RWPE1 (cell line): ENCODE measurements around the gene JADE2.
A peak's percentile ranks its signal among the peaks of the same experiment; 100 is the strongest.

ENCODE experiments used
- CTCF ChIA-PET: fragments of 350-600 bp; sonication (Branson Sonifier 250); formaldehyde crosslinking; extraction: SDS; loops from one replicate; lab custom pipeline; 2021; lab: Yijun Ruan, JAX
- POLR2A ChIA-PET: fragments of 400-600 bp; formaldehyde crosslinking; extraction: SDS; loops from one replicate; lab custom pipeline; 2020; ENCODE audit warnings: antibody characterized with exemption; ENCODE audit not compliant: low non-redundant PET; lab: Yijun Ruan, JAX
- DNase-seq: peaks from one replicate; pipeline ENCODE4 v3.0.0; 2012; ENCODE audit warnings: low spot score
- H3K27ac ChIP-seq: fragments of 450-650 bp; 2 replicates; pipeline ENCODE4 v1.5.1; 2017
- CTCF ChIP-seq: fragments of 450-650 bp; conservative IDR thresholded peaks from 2 replicates; pipeline ENCODE4 v1.5.1; 2017; ENCODE audit warnings: low read depth, mild to moderate bottlenecking

JADE2 gene

GRCh38 chr5:134565791-134566740 lies 40.6 kb downstream of the JADE2 start:
- CTCF ChIA-PET: interaction anchor here (0.6 to 1.0 kb wide), 3 partner anchors 11 to 482 kb away, joined by 3 to 4 read pairs (median 3); no protein-coding TSS in a partner anchor
- POLR2A ChIA-PET: no interaction called here

DNA sequence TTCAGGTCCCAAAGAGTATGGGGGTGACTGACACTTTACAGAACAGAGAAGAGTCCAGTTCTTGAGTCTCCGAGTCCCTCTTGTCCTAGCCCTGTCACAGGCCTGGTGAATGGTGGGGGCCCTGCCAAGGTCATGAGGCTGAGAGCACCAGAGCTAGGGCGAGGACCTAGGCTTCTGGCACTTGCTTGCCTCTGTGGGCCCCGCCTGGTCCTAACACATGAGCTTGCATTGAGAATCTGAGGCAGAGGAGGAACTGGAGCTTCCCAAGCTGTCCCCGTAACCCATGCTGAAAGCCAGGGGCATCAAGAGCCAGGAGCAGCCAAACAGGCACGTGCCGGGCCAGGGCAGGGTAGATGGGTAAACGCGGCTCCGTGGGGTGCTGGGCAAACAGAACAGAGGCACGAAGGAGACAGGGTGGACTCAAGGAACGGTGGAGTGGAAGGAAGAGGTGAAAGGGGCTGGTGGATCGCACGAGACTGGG lies 41.3 kb downstream of the JADE2 start:
- peak overlapping the region; percentile 59 for H3K27ac ChIP-seq
- POLR2A ChIA-PET: no interaction called here
- DNase-seq: no peak
- CTCF ChIA-PET: interaction anchor here (1.0 kb wide), 1 partner anchor 10 kb away, joined by 4 read pairs; no protein-coding TSS in a partner anchor
- no peak for TF ChIP-seq CTCF

More at GRCh38 chr5:134565791-134566740, 40.6 kb downstream of the JADE2 start:
- H3K27ac ChIP-seq: peak overlapping the region; percentile 59
- DNase-seq: no peak
- TF ChIP-seq CTCF: no peak

DNA sequence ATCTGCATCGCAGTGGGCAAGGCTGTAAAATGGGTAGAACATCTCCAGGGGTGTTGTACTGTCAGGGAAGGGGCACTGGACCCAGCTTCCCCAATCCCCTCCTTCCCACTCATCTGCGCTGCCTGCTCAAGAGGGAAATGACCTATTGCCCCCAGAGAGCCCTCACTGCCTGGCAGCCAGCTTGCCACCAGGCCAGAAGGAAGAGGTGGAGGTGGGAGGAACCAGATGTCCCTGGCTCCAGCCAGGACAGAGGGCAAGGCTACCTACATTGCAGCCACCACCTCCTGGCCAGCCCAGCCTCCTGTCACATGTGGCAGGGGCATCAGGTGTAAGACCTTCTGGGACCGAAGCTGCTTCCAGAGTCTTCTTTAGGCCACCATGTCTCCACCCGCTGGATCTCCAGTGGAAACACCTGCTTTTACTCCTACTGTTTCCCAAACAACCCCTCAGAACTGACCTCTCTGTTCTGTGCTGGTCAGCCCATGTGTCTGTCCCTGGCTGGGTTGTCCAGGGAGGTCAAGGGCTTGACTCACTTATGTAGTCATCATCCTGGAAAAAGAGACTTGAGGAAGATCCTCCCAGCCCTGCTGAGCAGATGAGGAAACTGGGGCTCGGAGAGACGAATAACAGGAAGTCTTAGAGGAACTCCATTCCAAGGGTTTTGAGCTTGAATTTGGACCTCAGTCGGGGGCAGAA lies 42.3 kb downstream of the JADE2 start:
- CTCF ChIA-PET: interaction anchor here (0.6 to 1.0 kb wide), 4 partner anchors 9 to 278 kb away, joined by 3 to 6 read pairs (median 4); no protein-coding TSS in a partner anchor

DNA sequence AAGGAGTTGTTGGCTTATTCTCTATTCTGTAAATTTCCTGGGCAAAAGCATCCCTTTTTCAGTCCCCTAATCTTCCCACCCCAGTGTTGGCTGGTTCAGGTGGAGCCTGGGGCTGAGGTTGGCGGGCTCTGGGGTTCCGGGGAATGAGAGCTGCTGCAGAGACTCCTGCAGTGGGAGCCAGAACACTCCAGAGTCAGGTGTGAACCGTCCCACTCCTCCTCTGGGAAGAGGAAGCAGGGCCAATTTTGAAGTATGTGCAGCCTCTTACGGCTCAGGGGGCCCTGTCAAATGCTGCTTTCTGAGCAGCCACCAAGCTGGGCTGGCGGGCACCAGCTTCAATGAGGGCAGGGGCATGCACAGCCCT lies 42.8 kb downstream of the JADE2 start:
- no peak for TF ChIP-seq CTCF
- ChIA-PET POLR2A (interaction anchor here (0.7 kb wide), 1 partner anchor 25 kb away, joined by 4 read pairs; no protein-coding TSS in a partner anchor), CTCF (interaction anchor here (0.6 to 1.0 kb wide), 4 partner anchors 9 to 278 kb away, joined by 3 to 6 read pairs (median 4); no protein-coding TSS in a partner anchor)
- H3K27ac ChIP-seq: peak overlapping the region; percentile 59
- no peak for DNase-seq

More for the DNA sequence above, 42.3 kb downstream of the JADE2 start:
- no peak for DNase-seq
- peak overlapping the region; percentile 59 for H3K27ac ChIP-seq
- POLR2A ChIA-PET: no interaction called here
- no peak for TF ChIP-seq CTCF

- ChIA-PET POLR2A (interaction anchor here (0.7 kb wide), 1 partner anchor 25 kb away, joined by 4 read pairs; no protein-coding TSS in a partner anchor), CTCF (interaction anchor here (0.6 to 1.0 kb wide), 3 partner anchors 19 to 279 kb away, joined by 3 to 6 read pairs (median 4); no protein-coding TSS in a partner anchor)
- TF ChIP-seq CTCF: no peak
- no peak for DNase-seq
- H3K27ac ChIP-seq: peak overlapping the region; percentile 59
These were observed 43.6 kb downstream of the JADE2 start for GRCh38 chr5:134568761-134569695.
